Measurements from ENCODE around the gene PYGB. TPM values are rescaled to one million over a fixed set of nuclear protein-coding genes. Genes with fewer than 3 reads are reported as not detected.

The PYGB gene
- total RNA-seq, 4 donors from 2014 or later, result 83.2 to 141 (median 94.6) TPM

DNA sequence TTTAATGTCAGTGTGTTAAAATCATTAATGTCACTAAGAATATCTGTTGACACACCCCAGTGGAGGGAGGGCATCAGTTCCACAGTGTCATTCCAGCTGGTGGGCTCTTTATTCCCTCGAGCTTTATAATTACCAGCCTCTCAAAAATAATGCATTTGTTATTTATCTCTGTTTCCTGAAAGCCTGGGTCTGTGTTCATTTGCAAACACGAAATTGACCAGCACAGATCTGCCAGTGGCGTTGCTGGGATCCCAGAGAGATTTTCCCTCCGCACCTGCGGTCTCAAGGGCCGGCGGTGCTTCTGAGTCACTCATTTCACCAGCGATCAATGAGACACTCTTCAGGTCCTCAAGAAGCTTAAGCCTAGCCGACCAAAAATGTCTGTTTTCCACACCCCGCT is 5.7 kb upstream of the PYGB start:
- intact Hi-C loops (cut with DNase I), result no loop called here

DNA sequence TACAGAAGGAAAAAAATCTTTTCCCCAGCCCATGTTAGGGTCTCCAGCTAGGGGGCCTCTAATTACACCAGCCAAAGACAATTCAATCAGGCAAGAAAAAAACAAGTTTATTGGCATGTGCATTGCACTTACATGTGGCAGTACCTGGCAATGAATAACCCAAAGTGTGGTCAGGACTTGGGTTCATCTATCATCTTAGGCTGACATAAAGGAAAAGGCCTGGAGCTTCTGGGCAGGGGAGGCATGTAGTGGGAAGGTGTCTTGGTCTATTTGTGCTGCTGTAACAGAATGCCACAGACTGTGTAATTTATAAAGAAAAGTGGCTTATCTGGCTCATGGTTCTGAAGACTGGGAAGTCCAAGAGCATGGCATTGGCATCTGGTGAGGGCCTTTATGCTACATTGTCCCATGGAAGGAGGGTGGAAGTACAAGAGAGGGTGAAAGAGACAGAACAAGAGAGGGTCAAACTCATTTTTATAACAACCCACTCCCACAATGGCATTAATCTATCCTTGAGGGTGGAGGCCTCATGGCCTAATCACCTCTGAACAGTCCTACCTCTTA is 4.4 kb upstream of the PYGB start:
- Histone ChIP-seq H3K9me3 (no peaks in the 10 kb centered on the region), H3K27ac (no peak overlapping the region), H3K27me3 (no peaks in the 10 kb centered on the region), H3K4me1 (peaks cover 6 to 8% of the 10 kb centered on the region in 2 donors), H3K4me3 (replicated peaks in 1 of 3) (no peak overlapping the region), H3K36me3 (no peaks in the 10 kb centered on the region)
- TF ChIP-seq POLR2A (IDR thresholded peaks at IDR 0.05), result no peak
- TF ChIP-seq, protein P1, sequence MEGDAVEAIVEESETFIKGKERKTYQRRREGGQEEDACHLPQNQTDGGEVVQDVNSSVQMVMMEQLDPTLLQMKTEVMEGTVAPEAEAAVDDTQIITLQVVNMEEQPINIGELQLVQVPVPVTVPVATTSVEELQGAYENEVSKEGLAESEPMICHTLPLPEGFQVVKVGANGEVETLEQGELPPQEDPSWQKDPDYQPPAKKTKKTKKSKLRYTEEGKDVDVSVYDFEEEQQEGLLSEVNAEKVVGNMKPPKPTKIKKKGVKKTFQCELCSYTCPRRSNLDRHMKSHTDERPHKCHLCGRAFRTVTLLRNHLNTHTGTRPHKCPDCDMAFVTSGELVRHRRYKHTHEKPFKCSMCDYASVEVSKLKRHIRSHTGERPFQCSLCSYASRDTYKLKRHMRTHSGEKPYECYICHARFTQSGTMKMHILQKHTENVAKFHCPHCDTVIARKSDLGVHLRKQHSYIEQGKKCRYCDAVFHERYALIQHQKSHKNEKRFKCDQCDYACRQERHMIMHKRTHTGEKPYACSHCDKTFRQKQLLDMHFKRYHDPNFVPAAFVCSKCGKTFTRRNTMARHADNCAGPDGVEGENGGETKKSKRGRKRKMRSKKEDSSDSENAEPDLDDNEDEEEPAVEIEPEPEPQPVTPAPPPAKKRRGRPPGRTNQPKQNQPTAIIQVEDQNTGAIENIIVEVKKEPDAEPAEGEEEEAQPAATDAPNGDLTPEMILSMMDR (IDR thresholded peaks at IDR 0.05), result no peak
- no peak for DNase-seq
- intact Hi-C loops (cut with DNase I), result no loop called here

More for the DNA sequence above, 5.7 kb upstream of the PYGB start:
- Histone ChIP-seq H3K27me3 (no peaks in the 10 kb centered on the region), H3K27ac (no peak overlapping the region), H3K4me3 (replicated peaks in 1 of 3) (no peak overlapping the region), H3K4me1 (peaks cover 3 to 20% of the 10 kb centered on the region in 2 donors), H3K36me3 (no peaks in the 10 kb centered on the region), H3K9me3 (no peaks in the 10 kb centered on the region)
- no peak for DNase-seq
- 66 to 68% methylated on average over 10 of the region's 10 CpGs for WGBS, 2 donors
- TF ChIP-seq, protein P1 (IDR thresholded peaks at IDR 0.05), result no peak
- no peak for TF ChIP-seq POLR2A (IDR thresholded peaks at IDR 0.05)

DNA sequence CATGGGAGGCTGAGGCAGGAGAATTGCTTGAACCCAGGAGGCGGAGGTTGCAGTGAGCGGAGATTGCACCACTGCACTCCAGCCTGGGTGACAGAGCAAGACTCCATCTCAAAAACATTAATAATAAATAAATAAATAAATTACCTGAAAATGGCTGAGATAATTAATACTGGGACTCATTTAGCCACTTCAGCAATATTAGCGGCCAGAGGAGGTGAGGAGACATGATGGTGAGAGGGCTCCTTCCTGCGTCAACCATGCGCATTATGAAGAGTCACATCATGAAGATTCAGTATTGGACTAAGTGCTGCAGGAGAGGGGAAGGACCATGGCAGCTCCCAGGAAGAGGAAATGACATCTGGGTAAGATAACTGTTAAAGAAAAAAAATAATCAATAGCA is 2.9 kb upstream of the PYGB start:
- peaks cover 11 to 20% of the 10 kb centered on the region in 2 donors for H3K4me1 ChIP-seq
- no peak overlapping the region for H3K4me3 ChIP-seq (replicated peaks in 1 of 3)
- no peak for DNase-seq
- TF ChIP-seq, protein P1 (IDR thresholded peaks at IDR 0.05), result no peak
- TF ChIP-seq POLR2A (IDR thresholded peaks at IDR 0.05), result no peak
- no peaks in the 10 kb centered on the region for H3K36me3 ChIP-seq
- H3K9me3 ChIP-seq, result no peaks in the 10 kb centered on the region
- no peaks in the 10 kb centered on the region for H3K27me3 ChIP-seq
- intact Hi-C loops (cut with DNase I), result no loop called here
- H3K27ac ChIP-seq, result no peak overlapping the region
- WGBS, 2 donors, result 97 to 98% methylated on average over 5 of the region's 5 CpGs

DNA sequence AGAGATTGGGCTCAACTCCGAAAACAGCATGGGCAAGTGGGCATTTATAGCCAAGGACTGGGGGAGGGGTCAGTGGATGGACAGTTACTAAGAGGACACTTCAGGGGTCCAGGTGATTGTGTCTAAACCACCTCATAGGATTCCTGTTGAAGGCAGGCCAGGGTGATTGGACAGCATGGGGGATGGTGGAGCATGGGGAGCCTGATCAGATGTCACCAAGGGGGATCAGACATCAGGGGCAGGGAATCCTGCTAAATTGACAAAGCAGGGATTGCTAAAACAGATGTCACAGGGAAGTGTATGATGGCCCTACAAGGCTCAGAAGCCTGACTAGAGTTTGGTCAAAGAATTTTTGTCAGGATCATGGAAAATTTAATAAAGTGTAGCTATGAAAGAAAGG is 2.4 kb upstream of the PYGB start:
- no peaks in the 10 kb centered on the region for H3K9me3 ChIP-seq
- no peak overlapping the region for H3K27ac ChIP-seq
- TF ChIP-seq POLR2A (IDR thresholded peaks at IDR 0.05), result no peak
- TF ChIP-seq, protein P1 (IDR thresholded peaks at IDR 0.05), result no peak
- no peaks in the 10 kb centered on the region for H3K36me3 ChIP-seq
- no peaks in the 10 kb centered on the region for H3K27me3 ChIP-seq
- intact Hi-C loops (cut with DNase I), result no loop called here
- peaks cover 16 to 23% of the 10 kb centered on the region in 2 donors for H3K4me1 ChIP-seq
- no peak for DNase-seq
- 95 to 100% methylated on average over 1 of the region's 1 CpG for WGBS, 2 donors
- H3K4me3 ChIP-seq (replicated peaks in 1 of 3), result no peak overlapping the region

DNA sequence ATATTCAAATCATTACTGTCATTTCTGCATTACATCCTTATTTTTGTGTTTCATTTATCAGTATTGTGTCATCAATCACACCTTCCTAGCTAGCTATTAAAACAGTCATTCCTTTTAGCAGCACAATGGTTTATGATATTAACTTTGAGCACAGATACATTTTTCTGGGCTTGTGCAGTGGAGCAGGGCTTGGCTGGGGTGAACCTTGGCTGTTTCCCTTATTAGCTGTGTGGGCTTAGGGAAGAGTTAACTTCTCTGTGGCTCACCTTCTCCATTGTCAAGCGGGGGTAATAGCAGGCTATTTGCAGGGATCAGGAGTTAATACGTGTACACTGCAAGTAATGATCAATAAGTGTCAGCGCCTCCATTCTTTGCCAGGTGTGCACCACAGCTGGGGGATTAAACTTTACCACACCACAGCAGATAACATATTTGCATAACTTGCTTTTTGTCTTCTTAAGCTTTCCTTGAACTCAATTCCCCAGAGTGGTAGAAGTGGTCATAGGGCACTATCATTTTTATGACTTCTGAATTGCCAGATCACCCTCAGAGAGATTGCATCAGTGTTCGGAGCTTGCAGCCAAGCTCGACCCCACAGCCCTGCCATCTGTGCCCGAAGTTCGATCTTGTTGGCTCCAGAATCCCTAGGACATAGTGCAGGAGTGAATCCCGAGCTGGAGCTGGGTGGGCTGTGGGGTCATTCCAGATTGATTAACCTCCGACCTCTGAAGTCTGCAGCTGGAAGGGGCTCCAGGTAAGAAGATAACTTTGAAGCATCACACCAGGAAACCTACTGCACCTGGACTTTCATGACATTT is 1.5 kb upstream of the PYGB start:
- Histone ChIP-seq H3K27me3 (no peaks in the 10 kb centered on the region), H3K4me1 (peaks cover 22 to 23% of the 10 kb centered on the region in 2 donors), H3K9me3 (no peaks in the 10 kb centered on the region), H3K36me3 (no peaks in the 10 kb centered on the region), H3K4me3 (replicated peaks in 1 of 3) (no peak overlapping the region), H3K27ac (no peak overlapping the region)
- TF ChIP-seq, protein P1 (IDR thresholded peaks at IDR 0.05), result no peak
- TF ChIP-seq POLR2A (IDR thresholded peaks at IDR 0.05), result no peak
- DNase-seq, result no peak
- intact Hi-C loops (cut with DNase I), result loop anchor here (2.0 kb wide), 1 partner anchor 50 kb away; no protein-coding TSS in a partner anchor
- 92 to 93% methylated on average over 9 of the region's 9 CpGs for WGBS, 2 donors

All from thyroid gland (tissue), 4 donors.